ENCODE measurements around the gene SLC25A28. TPM values are rescaled to one million over a fixed set of nuclear protein-coding genes. Genes with fewer than 3 reads are reported as not detected.

Gene SLC25A28
- total RNA-seq, 1 experiment from 2014 or later, result 22.2 TPM

GRCh38 chr10:99569961-99570360, 50.3 kb downstream of the SLC25A28 start:
- H3K27me3 ChIP-seq (ENCODE audit: insufficient read depth, low read length), result no peaks in the 10 kb centered on the region
- no peak overlapping the region for H2BK120ac ChIP-seq (ENCODE audit: low read depth, low read length, poor library complexity, severe bottlenecking)

More at GRCh38 chr10:99569961-99570360, 50.3 kb downstream of the SLC25A28 start:
- H3K9me3 Mint-ChIP-seq, result no peaks in the 10 kb centered on the region
- H3K23me2 ChIP-seq (ENCODE audit: insufficient read length, low read depth, low read length, poor library complexity, severe bottlenecking), result no peaks in the 10 kb centered on the region
- H4K91ac ChIP-seq (ENCODE audit: insufficient read length, low read depth, low read length), result no peak overlapping the region
- no peak overlapping the region for H2BK12ac ChIP-seq (ENCODE audit: insufficient read length, low read depth, low read length)
- no peak overlapping the region for H3K27ac ChIP-seq (ENCODE audit: insufficient read length, low read depth, low read length)
- H3K14ac ChIP-seq (ENCODE audit: insufficient read depth, low read length), result no peak overlapping the region
- H4K8ac ChIP-seq (replicated peaks; ENCODE audit: insufficient read length, low read depth, low read length), result no peak overlapping the region
- no peak overlapping the region for H3K4me2 ChIP-seq (ENCODE audit: insufficient read depth, insufficient read length, low read length)
- H3K9ac ChIP-seq (ENCODE audit: extremely low read depth, insufficient read length, low read length), result no peak overlapping the region
- no peak for DNase-seq
- H3K27ac Mint-ChIP-seq, result no peak overlapping the region
- no peak overlapping the region for H3K4ac ChIP-seq (ENCODE audit: low read depth, low read length)
- no peaks in the 10 kb centered on the region for H3K9me3 ChIP-seq (ENCODE audit: control insufficient read depth, low read depth, low read length)
- no peaks in the 10 kb centered on the region for H3K79me1 ChIP-seq (ENCODE audit: insufficient read depth, low read depth, low read length, poor library complexity, severe bottlenecking)
- no peak overlapping the region for H3K56ac ChIP-seq (ENCODE audit: insufficient read length, low read depth, low read length)
- no peaks in the 10 kb centered on the region for H3K36me3 Mint-ChIP-seq (ENCODE audit: insufficient read depth in 1 of 3, low read depth in 3 of 3)
- no peak overlapping the region for H2AK5ac ChIP-seq (ENCODE audit: insufficient read length, low read length)
- peaks cover 9 to 11% of the 10 kb centered on the region in 2 experiments for H3K4me1 Mint-ChIP-seq
- H2BK20ac ChIP-seq (ENCODE audit: low read depth, low read length, poor library complexity, severe bottlenecking), result no peak overlapping the region
- no peaks in the 10 kb centered on the region for H3K79me2 ChIP-seq (ENCODE audit: insufficient read depth, low read length)
- no peak overlapping the region for H2BK15ac ChIP-seq (ENCODE audit: low read depth, low read length)
- H3K23ac ChIP-seq (ENCODE audit: insufficient read length, low read depth, low read length), result no peak overlapping the region
- H3K27me3 Mint-ChIP-seq (ENCODE audit: low read depth), result peaks cover 2% of the 10 kb centered on the region; the same call in 1 of the 2 replicates
- no peak overlapping the region for H4K5ac ChIP-seq (ENCODE audit: insufficient read length, low read depth, low read length)
- H3K18ac ChIP-seq (ENCODE audit: insufficient read length, low read depth, low read length), result no peak overlapping the region
- no peaks in the 10 kb centered on the region for H4K20me1 ChIP-seq (ENCODE audit: control insufficient read depth, insufficient read depth, insufficient read length)
- no peak overlapping the region for H3K4me3 Mint-ChIP-seq
- no peaks in the 10 kb centered on the region; the same call in 1 of the 2 replicates for H3K4me1 ChIP-seq (ENCODE audit: insufficient read depth, low read length)
- H2BK5ac ChIP-seq (ENCODE audit: insufficient read length, low read length), result no peak overlapping the region
- TF ChIP-seq CTCF (conservative IDR thresholded peaks at IDR 0.05), result no peak
- H3T11ph ChIP-seq (ENCODE audit: low read length), result no peak overlapping the region
- H2AFZ ChIP-seq (ENCODE audit: low read length), result no peak overlapping the region

All from H9 (cell line).